ENCODE results near the gene SRSF2. TPM values are rescaled to one million over a fixed set of nuclear protein-coding genes. Genes with fewer than 3 reads are reported as not detected.

Gene SRSF2
- polyA plus RNA-seq (2011; rRNA removed) (348 and 412 TPM in 2 replicates), polyA plus RNA-seq (2017; fragmentation: RNase III; extraction: RNeasy Plus Mini Kit Qiagen cat#74134 plus additional on column Dnase treatment) (338 to 342 TPM (median 340 TPM) in 3 replicates), polyA minus RNA-seq (2011; rRNA and poly(A)+ RNA removed) (111 and 119 TPM in 2 replicates)
- polyA plus RNA-seq (2012; cell fraction: cytosol; rRNA removed): 457 and 705 TPM in 2 replicates
- 1,115 and 2,236 TPM in 2 replicates for polyA plus RNA-seq (2012; cell fraction: nucleus; rRNA removed)

DNA sequence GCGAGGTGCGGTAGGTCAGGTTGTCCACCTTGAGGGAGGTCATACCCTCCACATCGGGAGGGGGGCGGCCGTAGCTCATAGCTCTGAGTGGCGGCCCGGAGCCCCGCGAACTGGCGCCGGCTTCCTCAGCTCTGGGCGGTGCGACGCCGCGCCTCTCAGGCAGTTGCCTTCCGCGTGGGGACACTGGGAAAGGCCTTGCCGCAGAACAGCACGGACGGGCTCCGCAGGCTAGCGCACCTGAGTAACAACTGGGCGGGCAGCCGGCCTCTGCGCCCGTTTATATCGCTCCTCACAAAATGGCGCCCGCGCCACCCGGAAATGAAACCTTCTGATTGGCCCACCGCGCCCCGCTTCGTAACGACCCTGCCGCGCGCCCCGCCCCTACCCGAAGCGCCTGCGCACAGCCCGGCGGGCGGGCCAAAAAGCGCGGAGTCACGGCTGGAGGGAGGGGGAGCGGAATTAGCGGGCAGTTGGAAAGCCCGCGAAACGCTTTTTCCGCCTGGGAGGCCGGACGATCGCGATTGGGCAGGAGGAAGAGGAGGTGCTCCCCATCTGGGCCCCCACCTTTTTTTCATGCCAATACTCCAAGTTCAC is at the start of gene SRSF2:
Gene SRSF2, minus strand, starts transcription at position 250 of the 594 bp plus-strand sequence. Its CDS starts 171 bp downstream, at position 79.
- 1% methylated on average over 42 of the region's 60 CpGs for WGBS (ENCODE audit: missing lambda C conversion rate)
- CTCF ChIA-PET: interaction anchor here (0.7 to 5.3 kb wide), 4 partner anchors 10 to 23 kb away, joined by 3 to 31 read pairs (median 8); partner anchors contain the start of gene METTL23
- no peak for FAIRE-seq

More for the DNA sequence above, at the start of gene SRSF2:
- Histone ChIP-seq H3K4me1 (peaks cover 37% of the 10 kb centered on the region), H3K4me2 (peak within 1 kb of the TSS; percentile 90), H3K4me3 (peak within 1 kb of the TSS; percentile 95), H3K27ac (peak within 1 kb of the TSS; percentile 97 to 98), H3K9me3 (no peaks in the 10 kb centered on the region)
- TF ChIP-seq, protein P1, sequence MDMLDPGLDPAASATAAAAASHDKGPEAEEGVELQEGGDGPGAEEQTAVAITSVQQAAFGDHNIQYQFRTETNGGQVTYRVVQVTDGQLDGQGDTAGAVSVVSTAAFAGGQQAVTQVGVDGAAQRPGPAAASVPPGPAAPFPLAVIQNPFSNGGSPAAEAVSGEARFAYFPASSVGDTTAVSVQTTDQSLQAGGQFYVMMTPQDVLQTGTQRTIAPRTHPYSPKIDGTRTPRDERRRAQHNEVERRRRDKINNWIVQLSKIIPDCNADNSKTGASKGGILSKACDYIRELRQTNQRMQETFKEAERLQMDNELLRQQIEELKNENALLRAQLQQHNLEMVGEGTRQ (IDR thresholded peaks at IDR 0.05): no peak
- TF ChIP-seq, protein P2, sequence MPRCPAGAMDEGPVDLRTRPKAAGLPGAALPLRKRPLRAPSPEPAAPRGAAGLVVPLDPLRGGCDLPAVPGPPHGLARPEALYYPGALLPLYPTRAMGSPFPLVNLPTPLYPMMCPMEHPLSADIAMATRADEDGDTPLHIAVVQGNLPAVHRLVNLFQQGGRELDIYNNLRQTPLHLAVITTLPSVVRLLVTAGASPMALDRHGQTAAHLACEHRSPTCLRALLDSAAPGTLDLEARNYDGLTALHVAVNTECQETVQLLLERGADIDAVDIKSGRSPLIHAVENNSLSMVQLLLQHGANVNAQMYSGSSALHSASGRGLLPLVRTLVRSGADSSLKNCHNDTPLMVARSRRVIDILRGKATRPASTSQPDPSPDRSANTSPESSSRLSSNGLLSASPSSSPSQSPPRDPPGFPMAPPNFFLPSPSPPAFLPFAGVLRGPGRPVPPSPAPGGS (IDR thresholded peaks at IDR 0.05): peak; percentile 100
- TF ChIP-seq HOXB5 (CRISPR knock-in tag; IDR thresholded peaks at IDR 0.05) (peak; percentile 81; the same call in 1 of the 2 replicates), HDAC2 (IDR thresholded peaks at IDR 0.05) (no peak), CEBPB (IDR thresholded peaks at IDR 0.05) (0 out of 4 replicates have a peak, but pooled peaks of 1 of the 2 experiments have one; percentile 15), JUN (IDR thresholded peaks at IDR 0.05) (peak; percentile 97 to 100), FOSL2 (IDR thresholded peaks at IDR 0.05) (no peak), FOSL2 (CRISPR knock-in tag; IDR thresholded peaks at IDR 0.05) (peak; percentile 47; the same call in 1 of the 2 replicates), TFCP2L1 (CRISPR knock-in tag; IDR thresholded peaks at IDR 0.05) (0 out of 2 replicates have a peak, but pooled peaks have one; percentile 62), MAFK (IDR thresholded peaks at IDR 0.05; ENCODE audit: partially characterized antibody) (peak; percentile 99), RFX5 (IDR thresholded peaks at IDR 0.05) (peak; percentile 43), POLR2A (IDR thresholded peaks at IDR 0.05; ENCODE audit: low read length) (peak; percentile 100), EHF (CRISPR knock-in tag; IDR thresholded peaks at IDR 0.05) (no peak), RARB (CRISPR knock-in tag; IDR thresholded peaks at IDR 0.05) (peak; percentile 84), CHD2 (IDR thresholded peaks at IDR 0.05; ENCODE audit: low read length, partially characterized antibody) (peak; percentile 25), NFE2L2 (conservative IDR thresholded peaks at IDR 0.05; ENCODE audit: low read length) (peak; percentile 93), HOXA7 (CRISPR knock-in tag; IDR thresholded peaks at IDR 0.05) (peak; percentile 84), MAX (IDR thresholded peaks at IDR 0.05) (peak; percentile 84), FOSB (CRISPR knock-in tag; IDR thresholded peaks at IDR 0.05) (peak; percentile 94), E2F6 (IDR thresholded peaks at IDR 0.05; ENCODE audit: borderline replicate concordance, low read depth) (peak; percentile 77), KDM5A (IDR thresholded peaks at IDR 0.05) (no peak), MAZ (IDR thresholded peaks at IDR 0.05; ENCODE audit: borderline replicate concordance, low read depth, low read length) (peak; percentile 98), PHF8 (IDR thresholded peaks at IDR 0.05; ENCODE audit: borderline replicate concordance, low read depth) (peak; percentile 100), ZFP36 (IDR thresholded peaks at IDR 0.05; ENCODE audit: borderline replicate concordance, partially characterized antibody) (no peak), FOXS1 (CRISPR knock-in tag; IDR thresholded peaks at IDR 0.05) (0 out of 2 replicates have a peak, but pooled peaks have one; percentile 19), GATA3 (IDR thresholded peaks at IDR 0.05; ENCODE audit: borderline replicate concordance) (peak; percentile 28; the same call in 1 of the 2 replicates)
- TF ChIP-seq, protein P3, sequence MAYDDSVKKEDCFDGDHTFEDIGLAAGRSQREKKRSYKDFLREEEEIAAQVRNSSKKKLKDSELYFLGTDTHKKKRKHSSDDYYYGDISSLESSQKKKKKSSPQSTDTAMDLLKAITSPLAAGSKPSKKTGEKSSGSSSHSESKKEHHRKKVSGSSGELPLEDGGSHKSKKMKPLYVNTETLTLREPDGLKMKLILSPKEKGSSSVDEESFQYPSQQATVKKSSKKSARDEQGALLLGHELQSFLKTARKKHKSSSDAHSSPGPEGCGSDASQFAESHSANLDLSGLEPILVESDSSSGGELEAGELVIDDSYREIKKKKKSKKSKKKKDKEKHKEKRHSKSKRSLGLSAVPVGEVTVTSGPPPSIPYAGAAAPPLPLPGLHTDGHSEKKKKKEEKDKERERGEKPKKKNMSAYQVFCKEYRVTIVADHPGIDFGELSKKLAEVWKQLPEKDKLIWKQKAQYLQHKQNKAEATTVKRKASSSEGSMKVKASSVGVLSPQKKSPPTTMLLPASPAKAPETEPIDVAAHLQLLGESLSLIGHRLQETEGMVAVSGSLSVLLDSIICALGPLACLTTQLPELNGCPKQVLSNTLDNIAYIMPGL (CRISPR knock-in tag; IDR thresholded peaks at IDR 0.05; ENCODE audit: borderline replicate concordance): no peak
- TF ChIP-seq, protein P4, sequence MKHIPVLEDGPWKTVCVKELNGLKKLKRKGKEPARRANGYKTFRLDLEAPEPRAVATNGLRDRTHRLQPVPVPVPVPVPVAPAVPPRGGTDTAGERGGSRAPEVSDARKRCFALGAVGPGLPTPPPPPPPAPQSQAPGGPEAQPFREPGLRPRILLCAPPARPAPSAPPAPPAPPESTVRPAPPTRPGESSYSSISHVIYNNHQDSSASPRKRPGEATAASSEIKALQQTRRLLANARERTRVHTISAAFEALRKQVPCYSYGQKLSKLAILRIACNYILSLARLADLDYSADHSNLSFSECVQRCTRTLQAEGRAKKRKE (CRISPR knock-in tag; IDR thresholded peaks at IDR 0.05; ENCODE audit: low read depth): peak; percentile 36; the same call in 1 of the 2 replicates
- TF ChIP-seq, protein P5, sequence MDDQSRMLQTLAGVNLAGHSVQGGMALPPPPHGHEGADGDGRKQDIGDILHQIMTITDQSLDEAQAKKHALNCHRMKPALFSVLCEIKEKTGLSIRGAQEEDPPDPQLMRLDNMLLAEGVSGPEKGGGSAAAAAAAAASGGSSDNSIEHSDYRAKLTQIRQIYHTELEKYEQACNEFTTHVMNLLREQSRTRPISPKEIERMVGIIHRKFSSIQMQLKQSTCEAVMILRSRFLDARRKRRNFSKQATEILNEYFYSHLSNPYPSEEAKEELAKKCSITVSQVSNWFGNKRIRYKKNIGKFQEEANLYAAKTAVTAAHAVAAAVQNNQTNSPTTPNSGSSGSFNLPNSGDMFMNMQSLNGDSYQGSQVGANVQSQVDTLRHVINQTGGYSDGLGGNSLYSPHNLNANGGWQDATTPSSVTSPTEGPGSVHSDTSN (IDR thresholded peaks at IDR 0.05): peak; percentile 83; the same call in 1 of the 2 replicates
- DNase-seq (ENCODE audit: low read depth in 1 of 2, low spot score in 1 of 2) (peak; percentile 96 to 99), ATAC-seq (peak; percentile 71 to 84)
- POLR2A ChIA-PET: interaction anchor here (0.6 to 2.7 kb wide), 6 partner anchors 9 to 319 kb away, joined by 3 to 10 read pairs (median 4); partner anchors contain the start of genes JMJD6 and METTL23
